Measurements from ENCODE around the gene TUBA1B.
A peak's percentile ranks its signal among the peaks of the same experiment; 100 is the strongest.

Gene TUBA1B

GRCh38 chr12:49089821-49090773 is 41.1 kb downstream of the TUBA1B start:
- no peak for DNase-seq

- no peak for DNase-seq
Observed at GRCh38 chr12:49088932-49089330, 42.3 kb downstream of the TUBA1B start.

- DNase-seq: peak; percentile 80
Observed at GRCh38 chr12:49088150-49088931, 42.9 kb downstream of the TUBA1B start.

GRCh38 chr12:49086116-49086515 is 45.1 kb downstream of the TUBA1B start:
- no peak for DNase-seq

- DNase-seq: no peak
Observed at GRCh38 chr12:49084438-49084837, 46.8 kb downstream of the TUBA1B start.

GRCh38 chr12:49079793-49080192 is 51.4 kb downstream of the TUBA1B start:
- no peak for DNase-seq
